GM06990 (cell line): ENCODE results near the gene KIF6.
A peak's percentile ranks its signal among the peaks of the same experiment; 100 is the strongest.

ENCODE experiments used
- DNase-seq: peaks from one replicate; pipeline ENCODE4 v3.0.0-alpha.2; 2011; ENCODE audit not compliant: insufficient read length; ENCODE audit errors: extremely low read depth
- H3K27me3 ChIP-seq: replicated peaks from 2 replicates; pipeline ENCODE4 v1.6.0; 2011; ENCODE audit warnings: low read length; ENCODE audit not compliant: control insufficient read depth, insufficient read depth
- H3K36me3 ChIP-seq: 2 replicates; pipeline ENCODE4 v1.5.1; 2011; ENCODE audit warnings: low read length; ENCODE audit not compliant: control insufficient read depth, insufficient read depth
- H3K4me3 ChIP-seq: replicated peaks from 2 replicates; pipeline ENCODE4 v1.5.1; 2011; ENCODE audit warnings: low read depth, mild to moderate bottlenecking, control low read depth, low read length
- CTCF ChIP-seq: IDR thresholded peaks from 2 replicates; pipeline ENCODE4 v1.5.1; 2011; ENCODE audit warnings: low read length, control low read depth, mild to moderate bottlenecking, inconsistent platforms; ENCODE audit not compliant: insufficient read depth, poor library complexity, severe bottlenecking

KIF6 gene

GRCh38 chr6:39378960-39379425 lies 346.2 kb downstream of the KIF6 start:
- Histone ChIP-seq H3K4me3 (no peak overlapping the region), H3K27me3 (no peaks in the 10 kb centered on the region), H3K36me3 (no peaks in the 10 kb centered on the region)
- no peak for TF ChIP-seq CTCF
- DNase-seq, result no peak

- no peak for DNase-seq
- Histone ChIP-seq H3K4me3 (no peak overlapping the region), H3K36me3 (no peaks in the 10 kb centered on the region), H3K27me3 (no peaks in the 10 kb centered on the region)
- no peak for TF ChIP-seq CTCF
Measured at GRCh38 chr6:39378175-39378959, 346.8 kb downstream of the KIF6 start.

- no peak for DNase-seq
- Histone ChIP-seq H3K4me3 (no peak overlapping the region), H3K36me3 (no peaks in the 10 kb centered on the region), H3K27me3 (no peaks in the 10 kb centered on the region; the same call in 1 of the 2 replicates)
- peak; percentile 69 for TF ChIP-seq CTCF
Measured at GRCh38 chr6:39377539-39377950, 347.7 kb downstream of the KIF6 start.

- H3K4me3 ChIP-seq, result no peak overlapping the region
- no peaks in the 10 kb centered on the region for H3K36me3 ChIP-seq
- TF ChIP-seq CTCF, result no peak
- no peak for DNase-seq
- no peaks in the 10 kb centered on the region; the same call in 1 of the 2 replicates for H3K27me3 ChIP-seq
Measured at GRCh38 chr6:39375405-39375804, 349.8 kb downstream of the KIF6 start.

- Histone ChIP-seq H3K36me3 (no peaks in the 10 kb centered on the region), H3K27me3 (no peaks in the 10 kb centered on the region; the same call in 1 of the 2 replicates), H3K4me3 (no peak overlapping the region)
- DNase-seq, result no peak
- TF ChIP-seq CTCF, result no peak
Measured at GRCh38 chr6:39370390-39370789, 354.8 kb downstream of the KIF6 start.

GRCh38 chr6:39369987-39370386 lies 355.2 kb downstream of the KIF6 start:
- H3K4me3 ChIP-seq, result no peak overlapping the region
- no peaks in the 10 kb centered on the region for H3K36me3 ChIP-seq
- no peak for DNase-seq
- no peaks in the 10 kb centered on the region; the same call in 1 of the 2 replicates for H3K27me3 ChIP-seq
- TF ChIP-seq CTCF, result no peak
